K562 (cell line): ENCODE measurements around the gene DUSP10. TPM values are rescaled to one million over a fixed set of nuclear protein-coding genes. Genes with fewer than 3 reads are reported as not detected.

Experiments used
- BDP1 ChIP-seq: IDR thresholded peaks from 3 replicates; pipeline ENCODE4 v1.6.1; 2011; ENCODE audit not compliant: insufficient read length, insufficient read depth
- CHD2 ChIP-seq: IDR thresholded peaks from 2 replicates; pipeline ENCODE4 v1.6.1; 2011; ENCODE audit warnings: low read depth, low read length
- ETV5 ChIP-seq: sonication (generic); formaldehyde crosslinking; IDR thresholded peaks from 2 replicates; pipeline ENCODE4 v1.4.0; 2020; ENCODE audit warnings: low read depth, mild to moderate bottlenecking, missing genetic modification reagents
- GABPA ChIP-seq: fragments of 200-800 bp; sonication (Bioruptor generic); conservative IDR thresholded peaks from 2 replicates; pipeline ENCODE4 v1.6.1; 2016; ENCODE audit warnings: low read depth, missing genetic modification characterization, missing compliant biosample characterization
- HCFC1 ChIP-seq: IDR thresholded peaks from 2 replicates; pipeline ENCODE4 v1.6.1; 2012; ENCODE audit warnings: low read depth, low read length, improper control_type of control experiment
- HDAC8 ChIP-seq: fragments of 450-650 bp; IDR thresholded peaks from 2 replicates; pipeline ENCODE4 v1.6.1; 2016; ENCODE audit warnings: mild to moderate bottlenecking, missing genetic modification characterization, moderate library complexity, missing compliant biosample characterization
- MNT ChIP-seq, 2 experiments: fragments of 450-650 bp; conservative IDR thresholded peaks; 2 replicates each; pipeline ENCODE4 v1.6.1; 2017; ENCODE audit warnings: mild to moderate bottlenecking in 2 of 2, moderate library complexity in 2 of 2
- RBM15 ChIP-seq: fragments of 200-400 bp; formaldehyde crosslinking; IDR thresholded peaks from 2 replicates; pipeline ENCODE4 v1.6.1; 2018; ENCODE audit warnings: mild to moderate bottlenecking, low read length, moderate library complexity; ENCODE audit not compliant: insufficient read depth
- RBM34 ChIP-seq: fragments of 200-400 bp; formaldehyde crosslinking; IDR thresholded peaks from 2 replicates; pipeline ENCODE4 v1.6.1; 2018; ENCODE audit warnings: low read length, borderline replicate concordance; ENCODE audit not compliant: insufficient read depth
- RBM39 ChIP-seq: fragments of 200-400 bp; formaldehyde crosslinking; optimal IDR thresholded peaks from 2 replicates; pipeline ENCODE3; 2018; ENCODE audit warnings: low read depth, low read length
- TAF15 ChIP-seq: fragments of 200-400 bp; formaldehyde crosslinking; IDR thresholded peaks from 2 replicates; pipeline ENCODE4 v1.6.1; 2017; ENCODE audit warnings: mild to moderate bottlenecking, low read depth, low read length, moderate library complexity
- TARDBP ChIP-seq: fragments of 450-650 bp; IDR thresholded peaks from 2 replicates; pipeline ENCODE4 v1.6.1; 2016
- ZFX ChIP-seq: sonication (generic); formaldehyde crosslinking; IDR thresholded peaks from 2 replicates; pipeline ENCODE4 v1.8.0; 2022; ENCODE audit warnings: mild to moderate bottlenecking, missing genetic modification reagents, moderate library complexity
- ZNF224 ChIP-seq: sonication (generic); formaldehyde crosslinking; IDR thresholded peaks from 2 replicates; pipeline ENCODE4 v1.8.0; 2022; ENCODE audit warnings: mild to moderate bottlenecking, missing genetic modification reagents
- ZNF239 ChIP-seq: fragments of 250-450 bp; sonication (Bioruptor Pico); IDR thresholded peaks from 2 replicates; pipeline ENCODE4 v1.4.0; 2020; ENCODE audit warnings: mild to moderate bottlenecking
- ZNF282 ChIP-seq: sonication (generic); formaldehyde crosslinking; IDR thresholded peaks from 2 replicates; pipeline ENCODE4 v1.8.1; 2023; ENCODE audit warnings: missing genetic modification reagents
- ZNF707 ChIP-seq: fragments of 250-450 bp; sonication (Bioruptor Pico); conservative IDR thresholded peaks from 2 replicates; pipeline ENCODE4 v1.8.0; 2022; ENCODE audit warnings: inconsistent platforms, mild to moderate bottlenecking, moderate library complexity
- polyA plus RNA-seq, 8 experiments: library from polyadenylated mRNA; depleted of rRNA in 4 of 8; stranded (reverse) in 5 of 8; unstranded in 3 of 8; fragments of >200 nt; fragmentation: Nextera tagmentation in 2 of 8; fragmentation: Illumina TruSeq in 1 of 8; extraction: Ambion mirVana in 2 of 8; extraction: Trizol in 1 of 8; gene quantifications; 2 replicates each; pipeline versions ENCODE4 v1.2.1 to v1.2.3, GENCODE V29; 2011 to 2014; ENCODE audit warnings: inconsistent platforms in 1 of 8, missing spikeins in 1 of 8
- total RNA-seq, 7 experiments: library from RNA; depleted of rRNA in 6 of 7; stranded (reverse); fragments of >200 nt in 6 of 7; fragmentation: Illumina TruSeq in 2 of 7; extraction: Trizol in 2 of 7; gene quantifications; 2 replicates each; pipeline versions ENCODE4 v1.2.1 to v1.2.3, GENCODE V29; 2011 to 2021; ENCODE audit warnings: low replicate concordance in 1 of 7
- TF ChIP-seq, protein P1 (sequence below): fragments of 250-450 bp; sonication (Bioruptor Pico); IDR thresholded peaks from 2 replicates; pipeline ENCODE4 v1.5.0; 2021; ENCODE audit warnings: mild to moderate bottlenecking, moderate library complexity
- TF ChIP-seq, protein P2 (sequence below): sonication (generic); formaldehyde crosslinking; IDR thresholded peaks from 2 replicates; pipeline ENCODE4 v1.9.0; 2022; ENCODE audit warnings: mild to moderate bottlenecking, missing genetic modification reagents
- TF ChIP-seq, protein P3 (sequence below): fragments of 250-450 bp; sonication (Bioruptor Pico); IDR thresholded peaks from 2 replicates; pipeline ENCODE4 v1.9.0; 2021; ENCODE audit warnings: mild to moderate bottlenecking

DUSP10 gene
- total and polyA plus RNA-seq, 9 of the 15 experiments (the other 6 are each of a cell fraction or from before 2014, with no cell fraction given) = 1.7 to 8.3 (median 6.1) TPM

- TF ChIP-seq, protein P1, sequence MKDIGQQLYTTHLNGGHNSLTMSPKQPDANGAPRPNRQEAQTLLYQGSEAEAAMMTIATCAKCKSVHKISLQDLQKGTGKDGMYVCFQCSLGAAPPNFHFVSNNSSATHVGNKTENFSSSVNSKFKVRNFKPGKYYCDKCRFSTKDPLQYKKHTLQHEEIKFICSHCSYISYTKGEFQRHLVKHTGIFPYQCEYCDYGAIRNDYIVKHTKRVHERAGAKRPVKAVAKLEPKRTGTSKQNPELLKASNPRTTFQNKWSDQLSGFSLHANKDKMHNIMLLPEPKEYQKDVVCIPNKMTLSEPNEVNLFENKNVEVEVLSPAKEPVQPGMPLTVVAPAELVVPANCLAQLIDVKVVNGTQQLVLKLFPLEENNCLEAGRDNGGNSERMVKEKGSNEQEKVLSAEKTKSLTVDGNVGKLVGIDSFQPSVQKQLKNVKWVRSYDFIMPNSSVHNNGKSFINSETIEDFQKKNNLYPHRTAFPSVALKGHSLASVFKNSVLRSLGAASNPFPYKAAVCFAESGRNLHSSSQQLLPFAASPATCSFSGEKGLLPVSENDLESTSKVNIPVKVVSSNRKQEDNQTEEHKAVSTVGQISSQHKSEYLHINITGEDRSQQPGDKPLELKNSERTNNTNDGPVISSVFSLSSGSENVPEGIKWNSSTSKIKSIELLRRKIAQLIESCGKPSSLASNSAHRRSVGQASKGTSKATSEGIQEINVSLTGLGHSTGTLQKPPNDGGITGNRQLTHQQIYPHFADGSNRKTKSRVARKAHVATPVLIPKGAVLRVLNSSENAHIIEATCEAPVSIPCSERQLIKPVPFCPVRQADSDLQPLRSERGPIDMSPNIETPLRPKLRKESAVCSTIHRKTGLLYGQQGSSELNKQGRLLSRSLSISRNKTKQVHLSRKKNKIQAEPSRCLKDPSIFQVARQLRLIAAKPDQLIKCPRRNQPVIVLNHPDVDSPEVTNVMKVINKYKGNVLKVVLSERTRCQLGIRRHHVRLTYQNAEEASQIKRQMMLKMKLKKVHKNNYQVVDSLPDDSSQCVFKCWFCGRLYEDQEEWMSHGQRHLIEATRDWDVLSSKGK = no peak
- TF ChIP-seq ZFX = peak; percentile 99
- TF ChIP-seq TARDBP = no peak
- TF ChIP-seq ZNF707 (CRISPR knock-in tag) = no peak
- no peak for TF ChIP-seq ZNF282
- TF ChIP-seq, protein P2, sequence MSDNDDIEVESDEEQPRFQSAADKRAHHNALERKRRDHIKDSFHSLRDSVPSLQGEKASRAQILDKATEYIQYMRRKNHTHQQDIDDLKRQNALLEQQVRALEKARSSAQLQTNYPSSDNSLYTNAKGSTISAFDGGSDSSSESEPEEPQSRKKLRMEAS (CRISPR knock-in tag) = peak; percentile 77
- peak; percentile 66 for TF ChIP-seq GABPA
- TF ChIP-seq ZNF239 (CRISPR knock-in tag) = no peak; the same call in 1 of the 2 replicates
- no peak for TF ChIP-seq CHD2
- no peak for TF ChIP-seq TAF15
- TF ChIP-seq MNT (conservative IDR thresholded peaks at IDR 0.05) = peak; percentile 68 to 71; a peak in 3 of 4 replicates
- TF ChIP-seq, protein P3, sequence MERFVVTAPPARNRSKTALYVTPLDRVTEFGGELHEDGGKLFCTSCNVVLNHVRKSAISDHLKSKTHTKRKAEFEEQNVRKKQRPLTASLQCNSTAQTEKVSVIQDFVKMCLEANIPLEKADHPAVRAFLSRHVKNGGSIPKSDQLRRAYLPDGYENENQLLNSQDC (CRISPR knock-in tag) = no peak
- no peak for TF ChIP-seq HCFC1
- TF ChIP-seq RBM15 = no peak
- peak; percentile 72 for TF ChIP-seq ETV5
- no peak for TF ChIP-seq HDAC8 (tag)
- TF ChIP-seq RBM34 = no peak
- no peak for TF ChIP-seq RBM39
- no peak for TF ChIP-seq ZNF224 (CRISPR knock-in tag)
- TF ChIP-seq BDP1 = no peak
Observed at GRCh38 chr1:221742555-221743415, 896 bp upstream of the DUSP10 start (continued).
